HEK293 (cell line): ENCODE data around the gene CHST1.

ENCODE experiments used
- CTCF ChIA-PET: fragments of 350-600 bp; formaldehyde crosslinking; extraction: SDS; loops from one replicate; lab custom pipeline; 2021; ENCODE audit warnings: antibody characterized with exemption; lab: Yijun Ruan, JAX
- POLR2A ChIA-PET: fragments of 300-600 bp; formaldehyde crosslinking; extraction: SDS; loops from one replicate; lab custom pipeline; 2020; ENCODE audit warnings: antibody characterized with exemption, inconsistent platforms; lab: Yijun Ruan, JAX
- H3K27ac ChIP-seq: fragments of 200-500 bp; sonication (Bioruptor generic); 2 replicates; pipeline ENCODE4 v1.5.1; 2014; ENCODE audit warnings: low read depth, low read length, control low read depth, inconsistent platforms; ENCODE audit errors: extremely low read depth
- H3K36me3 ChIP-seq, 2 experiments: fragments of 200-500 bp in 1 of 2; sonication (Bioruptor generic) in 1 of 2; 1 replicate in 1 of 2; 2 replicates in 1 of 2; pipeline ENCODE4 v1.5.1; 2014 to 2017; ENCODE audit warnings: inconsistent platforms in 2 of 2, low read length in 2 of 2; ENCODE audit not compliant: control insufficient read depth in 2 of 2, insufficient read depth in 1 of 2
- H3K4me1 ChIP-seq: fragments of 200-500 bp; sonication (Bioruptor generic); 2 replicates; pipeline ENCODE4 v1.5.1; 2014; ENCODE audit warnings: mild to moderate bottlenecking, low read length, inconsistent platforms; ENCODE audit not compliant: control insufficient read depth, insufficient read depth
- H3K4me3 ChIP-seq: 2 replicates; pipeline ENCODE4 v1.5.1; 2011; ENCODE audit warnings: low read depth, mild to moderate bottlenecking, control low read depth, low read length, moderate library complexity
- H3K9me3 ChIP-seq: fragments of 200-500 bp; sonication (Bioruptor generic); 2 replicates; pipeline ENCODE4 v1.5.1; 2014; ENCODE audit warnings: low read depth, low read length, inconsistent platforms; ENCODE audit not compliant: control insufficient read depth, insufficient read depth
- HOXC10 ChIP-seq: sonication (generic); formaldehyde crosslinking; IDR thresholded peaks from 2 replicates; pipeline ENCODE4 v1.8.1; 2023; ENCODE audit warnings: mild to moderate bottlenecking, missing genetic modification reagents
- KLF9 ChIP-seq: fragments of 450-650 bp; formaldehyde crosslinking; IDR thresholded peaks from 2 replicates; pipeline ENCODE4 v1.5.1; 2016; ENCODE audit warnings: missing biosample characterization, missing genetic modification characterization, low read depth
- PRDM2 ChIP-seq: fragments of 450-650 bp; formaldehyde crosslinking; IDR thresholded peaks from 2 replicates; pipeline ENCODE4 v1.5.1; 2016; ENCODE audit warnings: missing biosample characterization, missing genetic modification characterization, borderline replicate concordance
- PRDM6 ChIP-seq: fragments of 450-650 bp; formaldehyde crosslinking; IDR thresholded peaks from 2 replicates; pipeline ENCODE4 v1.5.1; 2017; ENCODE audit warnings: missing biosample characterization, missing genetic modification characterization
- RBAK ChIP-seq: fragments of 450-650 bp; formaldehyde crosslinking; IDR thresholded peaks from 2 replicates; pipeline ENCODE4 v1.5.1; 2016; ENCODE audit warnings: missing biosample characterization, missing genetic modification characterization
- SP7 ChIP-seq: fragments of 450-650 bp; formaldehyde crosslinking; IDR thresholded peaks from 2 replicates; pipeline ENCODE4 v1.5.1; 2016; ENCODE audit warnings: missing biosample characterization, missing genetic modification characterization
- ZFP3 ChIP-seq: fragments of 450-650 bp; formaldehyde crosslinking; IDR thresholded peaks from 2 replicates; pipeline ENCODE4 v1.5.1; 2016; ENCODE audit warnings: low read depth, missing biosample characterization, missing genetic modification characterization
- ZNF19 ChIP-seq: fragments of 450-650 bp; formaldehyde crosslinking; IDR thresholded peaks from 2 replicates; pipeline ENCODE4; 2016; ENCODE audit warnings: missing biosample characterization, missing genetic modification characterization, low read depth
- ZNF223 ChIP-seq: fragments of 450-650 bp; formaldehyde crosslinking; IDR thresholded peaks from 2 replicates; pipeline ENCODE4 v1.5.1; 2016; ENCODE audit warnings: missing biosample characterization, missing genetic modification characterization
- ZNF324 ChIP-seq: fragments of 450-650 bp; formaldehyde crosslinking; IDR thresholded peaks from 2 replicates; pipeline ENCODE4 v1.5.1; 2016; ENCODE audit warnings: missing biosample characterization, missing genetic modification characterization
- ZNF449 ChIP-seq: fragments of 450-650 bp; formaldehyde crosslinking; IDR thresholded peaks from 2 replicates; pipeline ENCODE4 v1.5.1; 2017; ENCODE audit warnings: missing biosample characterization, mild to moderate bottlenecking, missing genetic modification characterization, moderate library complexity
- ZSCAN30 ChIP-seq: fragments of 450-650 bp; IDR thresholded peaks from 2 replicates; pipeline ENCODE4 v1.5.1; 2018; ENCODE audit warnings: missing biosample characterization, mild to moderate bottlenecking, missing genetic modification characterization, moderate library complexity
- TF ChIP-seq, protein P1 (sequence below): fragments of 450-650 bp; formaldehyde crosslinking; IDR thresholded peaks from 2 replicates; pipeline ENCODE4 v1.5.1; 2017; ENCODE audit warnings: missing biosample characterization, missing genetic modification characterization
- TF ChIP-seq, protein P2 (sequence below): fragments of 450-650 bp; formaldehyde crosslinking; IDR thresholded peaks from 2 replicates; pipeline ENCODE4 v1.5.1; 2016; ENCODE audit warnings: missing biosample characterization, missing genetic modification characterization
- TF ChIP-seq, protein P3 (sequence below): fragments of 450-650 bp; formaldehyde crosslinking; IDR thresholded peaks from 2 replicates; pipeline ENCODE4 v1.5.1; 2016; ENCODE audit warnings: missing biosample characterization, missing genetic modification characterization
- TF ChIP-seq, protein P4 (sequence below): fragments of 450-650 bp; formaldehyde crosslinking; IDR thresholded peaks from 2 replicates; pipeline ENCODE4 v1.5.1; 2016; ENCODE audit warnings: missing biosample characterization, missing genetic modification characterization
- TF ChIP-seq, protein P5 (sequence below): sonication (generic); formaldehyde crosslinking; IDR thresholded peaks from 2 replicates; pipeline ENCODE4 v1.8.1; 2022; ENCODE audit warnings: mild to moderate bottlenecking, moderate library complexity, missing genetic modification reagents

The CHST1 gene

GRCh38 chr11:45644981-45645889 lies 20.2 kb downstream of the CHST1 start:
- Histone ChIP-seq H3K27ac (no peak overlapping the region), H3K4me3 (no peak overlapping the region), H3K9me3 (no peaks in the 10 kb centered on the region), H3K4me1 (no peaks in the 10 kb centered on the region), H3K36me3 (no peaks in the 10 kb centered on the region)
- ChIA-PET CTCF (interaction anchor here (1.3 to 3.6 kb wide), 4 partner anchors 10 to 274 kb away, joined by 5 to 30 read pairs (median 14); no protein-coding TSS in a partner anchor), POLR2A (no interaction called here)
- TF ChIP-seq, protein P1, sequence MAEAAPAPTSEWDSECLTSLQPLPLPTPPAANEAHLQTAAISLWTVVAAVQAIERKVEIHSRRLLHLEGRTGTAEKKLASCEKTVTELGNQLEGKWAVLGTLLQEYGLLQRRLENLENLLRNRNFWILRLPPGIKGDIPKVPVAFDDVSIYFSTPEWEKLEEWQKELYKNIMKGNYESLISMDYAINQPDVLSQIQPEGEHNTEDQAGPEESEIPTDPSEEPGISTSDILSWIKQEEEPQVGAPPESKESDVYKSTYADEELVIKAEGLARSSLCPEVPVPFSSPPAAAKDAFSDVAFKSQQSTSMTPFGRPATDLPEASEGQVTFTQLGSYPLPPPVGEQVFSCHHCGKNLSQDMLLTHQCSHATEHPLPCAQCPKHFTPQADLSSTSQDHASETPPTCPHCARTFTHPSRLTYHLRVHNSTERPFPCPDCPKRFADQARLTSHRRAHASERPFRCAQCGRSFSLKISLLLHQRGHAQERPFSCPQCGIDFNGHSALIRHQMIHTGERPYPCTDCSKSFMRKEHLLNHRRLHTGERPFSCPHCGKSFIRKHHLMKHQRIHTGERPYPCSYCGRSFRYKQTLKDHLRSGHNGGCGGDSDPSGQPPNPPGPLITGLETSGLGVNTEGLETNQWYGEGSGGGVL (tag by site-specific recombination) = no peak
- TF ChIP-seq, protein P2, sequence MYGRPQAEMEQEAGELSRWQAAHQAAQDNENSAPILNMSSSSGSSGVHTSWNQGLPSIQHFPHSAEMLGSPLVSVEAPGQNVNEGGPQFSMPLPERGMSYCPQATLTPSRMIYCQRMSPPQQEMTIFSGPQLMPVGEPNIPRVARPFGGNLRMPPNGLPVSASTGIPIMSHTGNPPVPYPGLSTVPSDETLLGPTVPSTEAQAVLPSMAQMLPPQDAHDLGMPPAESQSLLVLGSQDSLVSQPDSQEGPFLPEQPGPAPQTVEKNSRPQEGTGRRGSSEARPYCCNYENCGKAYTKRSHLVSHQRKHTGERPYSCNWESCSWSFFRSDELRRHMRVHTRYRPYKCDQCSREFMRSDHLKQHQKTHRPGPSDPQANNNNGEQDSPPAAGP = no peak
- TF ChIP-seq HOXC10 (CRISPR knock-in tag) (no peak), ZNF324 (tag by site-specific recombination) (no peak), ZNF19 (tag by site-specific recombination) (no peak), PRDM6 (tag by site-specific recombination) (no peak), KLF9 (tag by site-specific recombination) (no peak), ZNF223 (no peak), ZSCAN30 (tag by site-specific recombination) (no peak), PRDM2 (tag by site-specific recombination) (no peak), ZNF449 (no peak), RBAK (tag by site-specific recombination) (no peak), ZFP3 (no peak), SP7 (tag by site-specific recombination) (no peak)
- TF ChIP-seq, protein P3, sequence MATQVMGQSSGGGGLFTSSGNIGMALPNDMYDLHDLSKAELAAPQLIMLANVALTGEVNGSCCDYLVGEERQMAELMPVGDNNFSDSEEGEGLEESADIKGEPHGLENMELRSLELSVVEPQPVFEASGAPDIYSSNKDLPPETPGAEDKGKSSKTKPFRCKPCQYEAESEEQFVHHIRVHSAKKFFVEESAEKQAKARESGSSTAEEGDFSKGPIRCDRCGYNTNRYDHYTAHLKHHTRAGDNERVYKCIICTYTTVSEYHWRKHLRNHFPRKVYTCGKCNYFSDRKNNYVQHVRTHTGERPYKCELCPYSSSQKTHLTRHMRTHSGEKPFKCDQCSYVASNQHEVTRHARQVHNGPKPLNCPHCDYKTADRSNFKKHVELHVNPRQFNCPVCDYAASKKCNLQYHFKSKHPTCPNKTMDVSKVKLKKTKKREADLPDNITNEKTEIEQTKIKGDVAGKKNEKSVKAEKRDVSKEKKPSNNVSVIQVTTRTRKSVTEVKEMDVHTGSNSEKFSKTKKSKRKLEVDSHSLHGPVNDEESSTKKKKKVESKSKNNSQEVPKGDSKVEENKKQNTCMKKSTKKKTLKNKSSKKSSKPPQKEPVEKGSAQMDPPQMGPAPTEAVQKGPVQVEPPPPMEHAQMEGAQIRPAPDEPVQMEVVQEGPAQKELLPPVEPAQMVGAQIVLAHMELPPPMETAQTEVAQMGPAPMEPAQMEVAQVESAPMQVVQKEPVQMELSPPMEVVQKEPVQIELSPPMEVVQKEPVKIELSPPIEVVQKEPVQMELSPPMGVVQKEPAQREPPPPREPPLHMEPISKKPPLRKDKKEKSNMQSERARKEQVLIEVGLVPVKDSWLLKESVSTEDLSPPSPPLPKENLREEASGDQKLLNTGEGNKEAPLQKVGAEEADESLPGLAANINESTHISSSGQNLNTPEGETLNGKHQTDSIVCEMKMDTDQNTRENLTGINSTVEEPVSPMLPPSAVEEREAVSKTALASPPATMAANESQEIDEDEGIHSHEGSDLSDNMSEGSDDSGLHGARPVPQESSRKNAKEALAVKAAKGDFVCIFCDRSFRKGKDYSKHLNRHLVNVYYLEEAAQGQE (tag by site-specific recombination) = no peak
- TF ChIP-seq, protein P4, sequence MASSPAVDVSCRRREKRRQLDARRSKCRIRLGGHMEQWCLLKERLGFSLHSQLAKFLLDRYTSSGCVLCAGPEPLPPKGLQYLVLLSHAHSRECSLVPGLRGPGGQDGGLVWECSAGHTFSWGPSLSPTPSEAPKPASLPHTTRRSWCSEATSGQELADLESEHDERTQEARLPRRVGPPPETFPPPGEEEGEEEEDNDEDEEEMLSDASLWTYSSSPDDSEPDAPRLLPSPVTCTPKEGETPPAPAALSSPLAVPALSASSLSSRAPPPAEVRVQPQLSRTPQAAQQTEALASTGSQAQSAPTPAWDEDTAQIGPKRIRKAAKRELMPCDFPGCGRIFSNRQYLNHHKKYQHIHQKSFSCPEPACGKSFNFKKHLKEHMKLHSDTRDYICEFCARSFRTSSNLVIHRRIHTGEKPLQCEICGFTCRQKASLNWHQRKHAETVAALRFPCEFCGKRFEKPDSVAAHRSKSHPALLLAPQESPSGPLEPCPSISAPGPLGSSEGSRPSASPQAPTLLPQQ = no peak
- TF ChIP-seq, protein P5, sequence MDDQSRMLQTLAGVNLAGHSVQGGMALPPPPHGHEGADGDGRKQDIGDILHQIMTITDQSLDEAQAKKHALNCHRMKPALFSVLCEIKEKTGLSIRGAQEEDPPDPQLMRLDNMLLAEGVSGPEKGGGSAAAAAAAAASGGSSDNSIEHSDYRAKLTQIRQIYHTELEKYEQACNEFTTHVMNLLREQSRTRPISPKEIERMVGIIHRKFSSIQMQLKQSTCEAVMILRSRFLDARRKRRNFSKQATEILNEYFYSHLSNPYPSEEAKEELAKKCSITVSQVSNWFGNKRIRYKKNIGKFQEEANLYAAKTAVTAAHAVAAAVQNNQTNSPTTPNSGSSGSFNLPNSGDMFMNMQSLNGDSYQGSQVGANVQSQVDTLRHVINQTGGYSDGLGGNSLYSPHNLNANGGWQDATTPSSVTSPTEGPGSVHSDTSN (CRISPR knock-in tag) = no peak
